ENCODE measurements around the gene REEP1. TPM values are rescaled to one million over a fixed set of nuclear protein-coding genes. Genes with fewer than 3 reads are reported as not detected.

The REEP1 gene
- total and polyA plus RNA-seq, 2 of the 13 experiments (the other 11 are each of a cell fraction or from before 2014, with no cell fraction given), result 0.27 TPM; not detected in 1

GRCh38 chr2:86256982-86257381 is 80.4 kb downstream of the REEP1 start:
- H2AFZ ChIP-seq (ENCODE audit: low read length), result no peak overlapping the region
- no peak overlapping the region for H3K4me3 ChIP-seq (replicated peaks in 1 of 3; ENCODE audit: insufficient read depth in 1 of 3, low read depth in 2 of 3, low read length in 3 of 3)
- H3K36me3 ChIP-seq (replicated peaks in 1 of 2; ENCODE audit: control insufficient read depth in 1 of 2, insufficient read depth in 2 of 2, low read length in 2 of 2), result no peaks in the 10 kb centered on the region
- H3K4me1 ChIP-seq (ENCODE audit: insufficient read depth, low read length), result peaks cover 22% of the 10 kb centered on the region
- H3K27me3 ChIP-seq (ENCODE audit: control insufficient read depth in 1 of 2, insufficient read depth in 2 of 2, low read length in 2 of 2), result peaks cover 1 to 30% of the 10 kb centered on the region in 2 experiments; a peak in 4 of 5 replicates
- H3K9ac ChIP-seq (ENCODE audit: insufficient read depth, low read depth, low read length), result no peak overlapping the region
- intact Hi-C loops (cut with micrococcal nuclease; ENCODE audit: unreplicated experiment) (no loop called here), in situ Hi-C loops (cut with HindIII; ENCODE audit: extremely low pct_ligation_motif_present, low pct_unique_long_range_greater_than_20kb) (no loop called here)
- no peaks in the 10 kb centered on the region for H3K9me3 ChIP-seq (ENCODE audit: low read length)
- ChIA-PET POLR2A (no interaction called here), CTCF (ENCODE audit: low intra/inter-chr PET ratio, low total read pairs) (no interaction called here)
- 53% methylated on average over 3 of the region's 3 CpGs for WGBS (ENCODE audit: low lambda C conversion rate)
- BruUV-seq (replicated peaks), result no TSS peak
- no peak for TF ChIP-seq ZNF343 (CRISPR knock-in tag; IDR thresholded peaks at IDR 0.05)
- TF ChIP-seq HMGXB3 (CRISPR knock-in tag; IDR thresholded peaks at IDR 0.05; ENCODE audit: borderline replicate concordance), result no peak
- no peak for TF ChIP-seq ZMAT5 (CRISPR knock-in tag; IDR thresholded peaks at IDR 0.05; ENCODE audit: borderline replicate concordance, low read depth)
- TF ChIP-seq CREBL2 (CRISPR knock-in tag; IDR thresholded peaks at IDR 0.05; ENCODE audit: borderline replicate concordance), result no peak
- H4K20me1 ChIP-seq (ENCODE audit: insufficient read depth, low read length), result no peaks in the 10 kb centered on the region
- ATAC-seq (no peak), DNase-seq (ENCODE audit: low spot score) (no peak), FAIRE-seq (no peak)
- no peak overlapping the region for H3K27ac ChIP-seq (ENCODE audit: extremely low read length, insufficient read depth, low read length)
- no peak overlapping the region for H3K4me2 ChIP-seq (ENCODE audit: low read depth, low read length)
- no peaks in the 10 kb centered on the region for H3K79me2 ChIP-seq (ENCODE audit: insufficient read depth, low read length)
